AG04450 (cell line): ENCODE results near the gene FNDC3B. TPM values are rescaled to one million over a fixed set of nuclear protein-coding genes. Genes with fewer than 3 reads are reported as not detected.

Experiments used
- CTCF ChIA-PET: fragments of 300-600, 350-600 bp; formaldehyde crosslinking; extraction: SDS; loops from one replicate; lab custom pipeline; 2022; ENCODE audit warnings: antibody characterized with exemption, inconsistent platforms; lab: Charles Lee
- POLR2A ChIA-PET: fragments of 350-600 bp; formaldehyde crosslinking; extraction: SDS; loops from one replicate; lab custom pipeline; 2021; ENCODE audit warnings: antibody characterized with exemption, inconsistent platforms; lab: Yijun Ruan, JAX
- DNase-seq: peaks from one replicate; pipeline ENCODE4 v3.0.0-alpha.2; 2011; ENCODE audit warnings: low read depth, low spot score
- H3K27ac ChIP-seq: one replicate; pipeline ENCODE4 v1.5.1; 2012; ENCODE audit warnings: low read depth, low read length, control low read depth
- H3K27me3 ChIP-seq: one replicate; pipeline ENCODE4 v1.6.0; 2012; ENCODE audit warnings: low read length; ENCODE audit not compliant: control insufficient read depth, insufficient read depth
- H3K4me3 ChIP-seq: 2 replicates; pipeline ENCODE4 v1.5.1; 2011; ENCODE audit warnings: mild to moderate bottlenecking, low read depth, low read length, control low read depth
- H3K9me3 ChIP-seq: 2 replicates; pipeline ENCODE4 v1.5.1; 2012; ENCODE audit warnings: low read length; ENCODE audit not compliant: control insufficient read depth, insufficient read depth
- polyA plus RNA-seq: library from polyadenylated mRNA; depleted of rRNA; stranded (reverse); fragments of >200 nt; gene quantifications from 2 replicates; pipeline ENCODE4 v1.2.3, GENCODE V29; 2011
- TF ChIP-seq, protein P1 (sequence below): IDR thresholded peaks from 2 replicates; pipeline ENCODE4 v1.5.1; 2011; ENCODE audit warnings: low read depth, low read length, control low read depth, inconsistent platforms

The FNDC3B gene
- polyA plus RNA-seq, 1 experiment: 39.5 TPM

DNA sequence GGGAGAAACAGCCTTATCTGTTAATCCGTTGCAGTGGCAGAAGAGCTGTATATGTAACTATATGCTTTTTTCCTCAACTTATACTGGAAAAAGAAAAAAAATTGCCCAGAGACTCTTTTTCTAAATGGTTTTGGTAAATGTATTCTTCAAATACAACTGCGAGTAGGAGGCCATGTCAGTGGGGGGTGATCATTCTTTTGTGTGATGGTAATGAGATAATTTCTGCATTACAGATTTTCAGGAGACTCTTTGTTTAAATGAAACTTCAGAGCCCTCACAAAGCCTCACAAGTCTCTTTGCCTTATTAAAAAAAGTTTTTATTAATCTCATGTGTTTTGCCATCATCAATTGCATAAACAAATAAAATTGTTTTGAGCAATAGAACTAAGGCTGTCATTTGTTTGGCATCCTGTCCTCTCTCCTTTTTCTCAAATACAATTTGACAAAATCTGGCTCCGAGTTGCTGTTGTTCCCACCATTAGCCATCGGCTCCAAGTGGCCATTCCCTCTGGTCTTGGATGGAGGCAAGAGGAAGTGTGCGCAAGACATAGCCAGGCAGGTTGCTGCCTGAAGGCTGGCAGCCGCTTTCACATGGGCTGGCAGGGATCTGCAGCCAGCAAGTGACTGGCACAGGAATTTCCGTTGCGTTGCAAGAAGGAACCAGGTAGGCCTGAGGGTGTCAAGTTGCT lies 116.7 kb downstream of the FNDC3B start:
- no peaks in the 10 kb centered on the region for H3K9me3 ChIP-seq
- no peak for DNase-seq
- ChIA-PET CTCF (no interaction called here), POLR2A (no interaction called here)
- TF ChIP-seq, protein P1, sequence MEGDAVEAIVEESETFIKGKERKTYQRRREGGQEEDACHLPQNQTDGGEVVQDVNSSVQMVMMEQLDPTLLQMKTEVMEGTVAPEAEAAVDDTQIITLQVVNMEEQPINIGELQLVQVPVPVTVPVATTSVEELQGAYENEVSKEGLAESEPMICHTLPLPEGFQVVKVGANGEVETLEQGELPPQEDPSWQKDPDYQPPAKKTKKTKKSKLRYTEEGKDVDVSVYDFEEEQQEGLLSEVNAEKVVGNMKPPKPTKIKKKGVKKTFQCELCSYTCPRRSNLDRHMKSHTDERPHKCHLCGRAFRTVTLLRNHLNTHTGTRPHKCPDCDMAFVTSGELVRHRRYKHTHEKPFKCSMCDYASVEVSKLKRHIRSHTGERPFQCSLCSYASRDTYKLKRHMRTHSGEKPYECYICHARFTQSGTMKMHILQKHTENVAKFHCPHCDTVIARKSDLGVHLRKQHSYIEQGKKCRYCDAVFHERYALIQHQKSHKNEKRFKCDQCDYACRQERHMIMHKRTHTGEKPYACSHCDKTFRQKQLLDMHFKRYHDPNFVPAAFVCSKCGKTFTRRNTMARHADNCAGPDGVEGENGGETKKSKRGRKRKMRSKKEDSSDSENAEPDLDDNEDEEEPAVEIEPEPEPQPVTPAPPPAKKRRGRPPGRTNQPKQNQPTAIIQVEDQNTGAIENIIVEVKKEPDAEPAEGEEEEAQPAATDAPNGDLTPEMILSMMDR: no peak
- peak overlapping the region; percentile 11 for H3K27ac ChIP-seq
- H3K27me3 ChIP-seq: no peaks in the 10 kb centered on the region
- no peak overlapping the region for H3K4me3 ChIP-seq

DNA sequence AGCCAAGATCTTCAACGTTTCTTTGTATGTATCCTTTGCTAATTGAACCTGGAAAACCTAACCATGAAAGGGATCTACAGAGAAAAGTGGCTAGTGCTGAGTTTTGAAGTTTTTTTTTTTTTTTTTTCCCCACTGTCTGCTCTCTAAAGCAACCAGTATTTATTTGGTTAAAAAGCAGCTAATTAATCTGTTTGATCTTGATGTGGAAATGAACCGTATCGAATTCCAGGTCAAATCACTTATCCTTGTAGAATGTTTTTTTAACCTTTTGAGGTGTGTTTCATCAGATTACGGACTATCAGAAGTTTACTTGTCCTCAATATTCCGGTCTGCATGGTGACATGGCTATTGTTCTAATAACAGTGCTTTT lies 117.2 kb downstream of the FNDC3B start:
- TF ChIP-seq, protein P1: no peak
- H3K27ac ChIP-seq: no peak overlapping the region
- H3K9me3 ChIP-seq: no peaks in the 10 kb centered on the region
- no peak overlapping the region for H3K4me3 ChIP-seq
- ChIA-PET POLR2A (no interaction called here), CTCF (no interaction called here)
- H3K27me3 ChIP-seq: no peaks in the 10 kb centered on the region
- no peak for DNase-seq

DNA sequence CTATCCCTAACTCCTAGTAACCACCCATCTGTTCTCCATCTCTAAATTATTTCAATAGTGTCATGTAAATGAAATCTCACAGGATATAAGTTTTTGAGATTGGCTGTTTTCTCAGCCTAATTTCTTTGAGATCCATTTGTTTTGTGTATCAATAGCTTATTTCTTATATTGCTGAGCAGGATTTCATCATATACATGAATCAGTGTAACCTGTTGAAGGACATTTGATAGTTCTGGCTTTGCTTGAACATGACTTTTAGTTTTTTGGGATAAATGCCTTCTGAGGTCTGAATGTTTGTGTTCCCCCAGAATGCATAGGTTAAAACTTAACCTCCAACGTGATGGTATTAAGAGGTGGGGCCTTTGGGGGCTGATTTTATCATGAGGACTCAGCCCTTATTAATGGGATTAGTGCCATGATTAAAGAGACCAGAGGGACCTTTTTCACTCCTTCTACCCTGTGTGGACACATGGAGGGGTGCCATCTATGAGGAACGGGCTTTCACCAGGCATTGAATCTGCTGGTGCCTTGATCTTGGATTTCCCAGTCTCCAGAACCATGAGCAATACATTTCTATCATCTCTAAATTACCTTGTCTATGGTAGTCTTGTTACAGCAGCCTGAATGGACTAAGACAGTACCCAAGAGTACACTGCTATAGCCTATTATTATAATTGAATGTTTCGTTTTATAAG lies 118.3 kb downstream of the FNDC3B start:
- CTCF ChIA-PET: no interaction called here
- no peaks in the 10 kb centered on the region for H3K9me3 ChIP-seq
- no peak overlapping the region for H3K4me3 ChIP-seq
- TF ChIP-seq, protein P1: no peak
- H3K27me3 ChIP-seq: no peaks in the 10 kb centered on the region
- no peak overlapping the region for H3K27ac ChIP-seq
- DNase-seq: no peak
- POLR2A ChIA-PET: no interaction called here

DNA sequence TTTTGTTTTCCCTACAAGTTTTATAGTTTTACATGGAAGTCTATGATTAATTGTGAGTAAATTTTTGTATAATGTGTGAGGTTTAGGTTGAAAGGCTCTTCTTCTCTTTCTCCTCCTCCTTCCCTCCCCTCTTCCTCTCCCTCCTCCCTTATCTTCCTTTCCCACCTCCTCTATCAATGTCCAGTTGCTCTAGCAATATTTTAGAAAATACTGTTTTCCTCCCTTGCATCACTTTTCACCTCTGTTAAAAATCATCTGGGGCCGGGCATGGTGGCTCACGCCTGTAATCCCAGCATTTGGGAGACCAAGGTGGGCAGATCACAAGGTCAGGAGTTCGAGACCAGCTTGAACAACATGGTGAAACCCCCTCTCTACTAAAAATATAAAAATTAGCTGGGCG lies 119.4 kb downstream of the FNDC3B start:
- Histone ChIP-seq H3K9me3 (no peaks in the 10 kb centered on the region), H3K27ac (no peak overlapping the region), H3K4me3 (no peak overlapping the region), H3K27me3 (no peaks in the 10 kb centered on the region)
- CTCF ChIA-PET: interaction anchor here (0.6 kb wide), 1 partner anchor 620 kb away, joined by 6 read pairs; no protein-coding TSS in a partner anchor
- POLR2A ChIA-PET: no interaction called here
- no peak for DNase-seq
- TF ChIP-seq, protein P1: no peak

DNA sequence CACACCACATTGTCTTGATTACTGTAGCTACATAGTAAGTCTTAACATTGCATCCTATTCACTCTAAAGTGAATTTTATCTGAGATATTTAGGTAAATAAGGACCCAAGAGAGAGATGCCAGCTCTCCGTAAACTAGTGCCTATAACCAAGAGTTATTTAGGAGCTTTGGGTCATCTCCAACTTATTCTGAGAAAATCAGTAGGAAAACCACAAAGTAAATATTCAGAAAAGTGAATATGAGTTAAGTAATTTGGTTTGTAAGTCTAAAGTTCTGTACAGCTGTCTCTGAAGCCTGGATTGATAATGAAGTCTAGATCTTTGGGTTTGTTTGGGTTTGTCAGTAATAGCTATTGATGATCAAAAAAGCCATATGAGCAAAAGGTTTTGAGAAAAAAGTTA lies 120.0 kb downstream of the FNDC3B start:
- TF ChIP-seq, protein P1: no peak
- Histone ChIP-seq H3K4me3 (no peak overlapping the region), H3K27me3 (no peaks in the 10 kb centered on the region), H3K27ac (no peak overlapping the region), H3K9me3 (no peaks in the 10 kb centered on the region)
- ChIA-PET POLR2A (interaction anchor here (1.1 kb wide), 1 partner anchor 10 kb away, joined by 3 read pairs; no protein-coding TSS in a partner anchor), CTCF (interaction anchor here (0.6 kb wide), 1 partner anchor 621 kb away, joined by 6 read pairs; no protein-coding TSS in a partner anchor)
- DNase-seq: no peak
